Measurements from ENCODE around the gene GATM. TPM values are rescaled to one million over a fixed set of nuclear protein-coding genes. Genes with fewer than 3 reads are reported as not detected.

The GATM gene
- total RNA-seq, 1 experiment from 2014 or later, result 10.7 TPM

GRCh38 chr15:45347033-45347432 is 31.3 kb downstream of the GATM start:
- no peak overlapping the region for H2BK20ac ChIP-seq (ENCODE audit: low read depth, low read length, poor library complexity, severe bottlenecking)
- no peaks in the 10 kb centered on the region for H3K23me2 ChIP-seq (ENCODE audit: insufficient read length, low read depth, low read length, poor library complexity, severe bottlenecking)
- DNase-seq, result no peak
- no peak overlapping the region for H2AFZ ChIP-seq (ENCODE audit: low read length)
- no peak overlapping the region for H4K8ac ChIP-seq (replicated peaks; ENCODE audit: insufficient read length, low read depth, low read length)
- Mint-ChIP-seq H3K27me3 (ENCODE audit: low read depth) (peaks cover 18% of the 10 kb centered on the region), H3K9me3 (no peaks in the 10 kb centered on the region), H3K36me3 (ENCODE audit: insufficient read depth in 1 of 3, low read depth in 3 of 3) (no peaks in the 10 kb centered on the region), H3K27ac (no peak overlapping the region), H3K4me3 (no peak overlapping the region), H3K4me1 (no peaks in the 10 kb centered on the region; a peak in 1 of 4 replicates)
- no peak overlapping the region for H3K27ac ChIP-seq (ENCODE audit: insufficient read length, low read depth, low read length)
- no CpG with 5 or more reads among the region's 4 CpGs for WGBS (ENCODE audit: extremely low coverage, insufficient read length, low lambda C conversion rate)
- no peak for TF ChIP-seq CTCF (conservative IDR thresholded peaks at IDR 0.05)
- H2BK120ac ChIP-seq (ENCODE audit: low read depth, low read length, poor library complexity, severe bottlenecking), result no peak overlapping the region
- H3T11ph ChIP-seq (ENCODE audit: low read length), result no peak overlapping the region
- H3K9me3 ChIP-seq (ENCODE audit: control insufficient read depth, low read depth, low read length), result no peaks in the 10 kb centered on the region
- H3K9ac ChIP-seq (ENCODE audit: extremely low read depth, insufficient read length, low read length), result no peak overlapping the region
- H3K14ac ChIP-seq (ENCODE audit: insufficient read depth, low read length), result no peak overlapping the region
- no peak overlapping the region for H3K4ac ChIP-seq (ENCODE audit: low read depth, low read length)
- H3K79me1 ChIP-seq (ENCODE audit: insufficient read depth, low read depth, low read length, poor library complexity, severe bottlenecking), result no peaks in the 10 kb centered on the region
- no peaks in the 10 kb centered on the region for H4K20me1 ChIP-seq (ENCODE audit: control insufficient read depth, insufficient read depth, insufficient read length)
- H3K27me3 ChIP-seq (ENCODE audit: insufficient read depth, low read length), result no peaks in the 10 kb centered on the region; the same call in 1 of the 2 replicates
- no peak overlapping the region for H3K4me2 ChIP-seq (ENCODE audit: insufficient read depth, insufficient read length, low read length)
- H3K4me1 ChIP-seq (ENCODE audit: insufficient read depth, low read length), result no peaks in the 10 kb centered on the region
- no peak overlapping the region for H2AK5ac ChIP-seq (ENCODE audit: insufficient read length, low read length)
- no peak overlapping the region for H3K18ac ChIP-seq (ENCODE audit: insufficient read length, low read depth, low read length)
- no peak overlapping the region for H2BK5ac ChIP-seq (ENCODE audit: insufficient read length, low read length)
- no peak overlapping the region for H4K91ac ChIP-seq (ENCODE audit: insufficient read length, low read depth, low read length)
- no peak overlapping the region for H2BK15ac ChIP-seq (ENCODE audit: low read depth, low read length)
- no peak overlapping the region for H3K23ac ChIP-seq (ENCODE audit: insufficient read length, low read depth, low read length)
- H3K79me2 ChIP-seq (ENCODE audit: insufficient read depth, low read length), result no peaks in the 10 kb centered on the region
- no peak overlapping the region for H4K5ac ChIP-seq (ENCODE audit: insufficient read length, low read depth, low read length)
- H3K56ac ChIP-seq (ENCODE audit: insufficient read length, low read depth, low read length), result no peak overlapping the region
- H2BK12ac ChIP-seq (ENCODE audit: insufficient read length, low read depth, low read length), result no peak overlapping the region

All from H9 (cell line).